HUES48 (cell line): Measurements from ENCODE around the gene PNPT1.
"Not testable (repeated sequence)": the region's sequence is repeated elsewhere in the genome, so short reads cannot be mapped to it uniquely, and the experiment has no call there.

Experiments used
- H3K27ac ChIP-seq: one replicate; pipeline ENCODE4 v1.7.0; 2013; ENCODE audit warnings: low read depth, low read length, inconsistent platforms
- H3K27me3 ChIP-seq: 2 replicates; pipeline ENCODE4 v1.6.1; 2013; ENCODE audit warnings: mild to moderate bottlenecking, low read length; ENCODE audit not compliant: control insufficient read depth, insufficient read depth
- H3K36me3 ChIP-seq: 2 replicates; pipeline ENCODE4 v1.6.1; 2013; ENCODE audit warnings: low read length; ENCODE audit not compliant: control insufficient read depth, insufficient read depth
- H3K4me1 ChIP-seq: 2 replicates; pipeline ENCODE4 v1.6.1; 2013; ENCODE audit warnings: mild to moderate bottlenecking, low read length; ENCODE audit not compliant: control insufficient read depth, insufficient read depth
- H3K4me3 ChIP-seq: 2 replicates; pipeline ENCODE4 v1.5.1; 2013; ENCODE audit warnings: mild to moderate bottlenecking, low read depth, low read length
- H3K9ac ChIP-seq: 2 replicates; pipeline ENCODE4 v1.6.1; 2013; ENCODE audit warnings: mild to moderate bottlenecking, low read depth, low read length, moderate library complexity
- H3K9me3 ChIP-seq: 2 replicates; pipeline ENCODE4 v1.6.1; 2013; ENCODE audit warnings: low read length; ENCODE audit not compliant: control insufficient read depth, insufficient read depth

Gene PNPT1

GRCh38 chr2:55693181-55694125 is at the start of gene PNPT1:
Gene PNPT1 (minus strand): TSS chr2:55693844. CDS start chr2:55693823, 21 bp downstream.
- Histone ChIP-seq H3K4me1 (peaks cover 6% of the 10 kb centered on the region; the same call in 1 of the 2 replicates), H3K9me3 (no peaks in the 10 kb centered on the region), H3K36me3 (peaks cover 7% of the 10 kb centered on the region), H3K27ac (peak within 1 kb of the TSS; percentile 62), H3K4me3 (peak within 1 kb of the TSS; percentile 99), H3K9ac (peak within 1 kb of the TSS; percentile 94), H3K27me3 (no peaks in the 10 kb centered on the region)

GRCh38 chr2:55742996-55743395 is 49.4 kb upstream of the PNPT1 start:
- Histone ChIP-seq H3K27me3 (no peaks in the 10 kb centered on the region), H3K36me3 (no peaks in the 10 kb centered on the region), H3K4me1 (no peaks in the 10 kb centered on the region), H3K4me3 (no peak overlapping the region), H3K27ac (no peak overlapping the region), H3K9me3 (no peaks in the 10 kb centered on the region), H3K9ac (no peak overlapping the region)

GRCh38 chr2:55736019-55736536 is 42.4 kb upstream of the PNPT1 start:
- H3K9ac ChIP-seq, H3K9me3 ChIP-seq, H3K27me3 ChIP-seq, H3K4me3 ChIP-seq, H3K27ac ChIP-seq, H3K36me3 ChIP-seq, H3K4me1 ChIP-seq: not testable (repeated sequence)

GRCh38 chr2:55734726-55735125 is 41.1 kb upstream of the PNPT1 start:
- Histone ChIP-seq H3K9ac (no peak overlapping the region), H3K27ac (no peak overlapping the region)

DNA sequence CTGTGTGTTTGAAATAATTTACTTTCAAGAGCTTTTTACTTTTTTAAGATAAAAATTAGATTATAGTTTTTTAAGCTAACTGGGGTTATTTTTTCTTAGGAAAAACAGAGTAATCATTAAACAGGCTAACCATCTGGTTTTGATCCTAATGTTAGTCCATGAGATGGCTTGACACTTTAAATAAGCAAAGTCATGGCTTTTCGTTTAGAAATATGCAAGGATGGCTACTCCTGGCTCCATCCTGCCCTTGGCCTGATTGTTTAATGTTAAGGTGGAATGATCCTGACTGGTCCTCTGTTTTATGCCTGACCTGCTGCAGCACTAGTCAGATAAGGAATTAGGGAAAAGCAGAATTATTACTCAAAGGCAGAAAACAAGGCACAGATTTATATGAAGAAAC is 39.7 kb upstream of the PNPT1 start:
- Histone ChIP-seq H3K27ac (no peak overlapping the region), H3K9ac (no peak overlapping the region), H3K27me3 (no peaks in the 10 kb centered on the region), H3K4me3 (no peak overlapping the region), H3K4me1 (no peaks in the 10 kb centered on the region), H3K36me3 (no peaks in the 10 kb centered on the region), H3K9me3 (no peaks in the 10 kb centered on the region)

More at GRCh38 chr2:55734726-55735125, 41.1 kb upstream of the PNPT1 start:
- H3K27me3 ChIP-seq = no peaks in the 10 kb centered on the region
- H3K4me1 ChIP-seq = no peaks in the 10 kb centered on the region
- no peaks in the 10 kb centered on the region for H3K36me3 ChIP-seq
- H3K9me3 ChIP-seq = no peaks in the 10 kb centered on the region
- H3K4me3 ChIP-seq = no peak overlapping the region

DNA sequence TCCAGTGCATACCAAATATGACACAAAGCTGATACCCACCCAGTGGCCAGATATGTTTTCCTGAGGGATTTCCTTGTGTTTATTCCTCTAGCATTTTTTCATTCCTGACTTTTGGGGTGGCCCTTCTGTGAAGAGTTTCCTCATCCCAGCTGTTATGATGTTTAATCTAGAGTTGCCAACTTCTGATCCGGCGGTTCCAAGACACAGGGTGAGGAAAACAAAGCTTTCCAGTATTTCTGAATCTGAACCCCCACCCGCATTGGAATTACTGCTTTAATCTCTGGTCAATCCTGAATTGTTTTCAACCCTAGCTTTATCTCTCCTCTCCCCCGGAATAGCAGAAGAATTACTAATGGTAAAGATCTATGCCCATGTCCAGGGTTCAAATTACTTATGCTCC is 39.2 kb upstream of the PNPT1 start:
- H3K27ac ChIP-seq = no peak overlapping the region
- no peak overlapping the region for H3K9ac ChIP-seq
- H3K36me3 ChIP-seq = no peaks in the 10 kb centered on the region
- H3K4me3 ChIP-seq = no peak overlapping the region
- H3K9me3 ChIP-seq = no peaks in the 10 kb centered on the region
- H3K27me3 ChIP-seq = no peaks in the 10 kb centered on the region
- no peaks in the 10 kb centered on the region for H3K4me1 ChIP-seq

DNA sequence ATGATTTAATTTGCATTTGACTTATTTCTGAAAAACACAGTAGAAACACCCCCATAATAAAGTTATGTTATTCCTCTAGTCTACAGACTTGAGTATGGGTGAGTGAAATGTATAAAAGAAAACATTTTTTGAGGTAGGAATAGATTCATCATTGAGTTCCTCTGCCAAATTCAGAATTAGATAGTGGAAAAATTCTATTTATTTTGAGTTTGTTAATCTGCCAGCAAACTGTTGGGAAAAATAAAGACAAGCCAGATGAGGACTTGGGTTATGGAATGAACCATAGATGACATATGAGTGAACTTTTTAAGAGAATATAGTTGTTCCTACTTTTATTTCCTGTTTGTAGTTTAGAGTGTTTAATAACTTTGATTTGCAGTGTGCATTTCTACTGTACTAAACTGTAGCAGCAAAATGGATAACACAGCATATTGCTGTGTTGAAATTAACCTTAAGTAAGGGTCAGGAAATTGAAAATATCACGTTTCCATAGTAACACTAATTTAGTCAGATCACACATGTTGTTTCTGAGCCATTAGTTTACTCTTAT is 35.6 kb upstream of the PNPT1 start:
- Histone ChIP-seq H3K4me3 (no peak overlapping the region), H3K36me3 (no peaks in the 10 kb centered on the region), H3K27me3 (no peaks in the 10 kb centered on the region), H3K27ac (no peak overlapping the region), H3K4me1 (no peaks in the 10 kb centered on the region), H3K9ac (no peak overlapping the region), H3K9me3 (no peaks in the 10 kb centered on the region)

DNA sequence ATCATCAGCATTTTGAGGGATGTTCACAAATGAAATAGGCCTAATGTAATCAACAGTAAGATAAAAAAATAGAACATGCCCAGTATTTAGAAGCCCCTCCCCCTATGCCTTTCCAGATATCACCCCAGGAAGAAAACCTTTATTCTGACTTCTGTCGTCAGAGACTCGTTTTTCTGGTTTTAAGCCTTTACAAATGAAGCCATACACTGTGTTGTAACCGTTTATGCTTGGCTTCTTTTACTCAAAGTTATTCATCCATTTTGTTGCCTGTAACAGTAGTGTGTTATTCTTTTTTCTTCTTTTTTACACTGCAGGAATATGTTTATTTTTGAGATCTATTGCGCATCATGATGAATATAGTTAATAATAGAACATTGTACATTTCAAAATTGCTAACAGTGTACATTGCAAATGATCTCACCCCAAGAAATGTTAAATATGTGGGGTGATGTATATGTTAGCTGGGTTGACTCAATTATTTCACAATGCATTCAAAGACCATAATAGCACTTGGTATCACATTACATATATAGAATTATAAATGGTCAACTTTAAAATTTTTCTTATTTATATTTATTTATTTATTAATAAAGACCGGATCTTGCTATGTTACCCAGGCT is 28.1 kb upstream of the PNPT1 start:
- Histone ChIP-seq H3K27ac (no peak overlapping the region), H3K9me3 (no peaks in the 10 kb centered on the region), H3K36me3 (no peaks in the 10 kb centered on the region), H3K27me3 (no peaks in the 10 kb centered on the region), H3K4me3 (no peak overlapping the region), H3K9ac (no peak overlapping the region), H3K4me1 (peaks cover 16% of the 10 kb centered on the region)

GRCh38 chr2:55720417-55720816 is 26.8 kb upstream of the PNPT1 start:
- H3K27me3 ChIP-seq = no peaks in the 10 kb centered on the region
- H3K9ac ChIP-seq = no peak overlapping the region
- no peak overlapping the region for H3K27ac ChIP-seq
- peaks cover 16% of the 10 kb centered on the region for H3K4me1 ChIP-seq
- no peaks in the 10 kb centered on the region for H3K36me3 ChIP-seq
- no peak overlapping the region for H3K4me3 ChIP-seq
- H3K9me3 ChIP-seq = no peaks in the 10 kb centered on the region

GRCh38 chr2:55719852-55720251 is 26.2 kb upstream of the PNPT1 start:
- no peaks in the 10 kb centered on the region for H3K36me3 ChIP-seq
- H3K9ac ChIP-seq = no peak overlapping the region
- peaks cover 16% of the 10 kb centered on the region for H3K4me1 ChIP-seq
- H3K27me3 ChIP-seq = no peaks in the 10 kb centered on the region
- H3K27ac ChIP-seq = no peak overlapping the region
- H3K9me3 ChIP-seq = no peaks in the 10 kb centered on the region
- no peak overlapping the region for H3K4me3 ChIP-seq
